ENCODE results near the gene ZSCAN32.

Gene ZSCAN32

GRCh38 chr16:3400446-3400778 is 392 bp downstream of the ZSCAN32 start:
- peaks cover 6 to 47% of the 10 kb centered on the region in 2 donors for H3K9me3 ChIP-seq (ENCODE audit: control insufficient read depth in 2 of 2, low read length in 2 of 2)
- H3K9ac ChIP-seq (ENCODE audit: low read length in 2 of 2): peak overlapping the region; percentile 90 to 96
- H3K27ac ChIP-seq (ENCODE audit: low read length): peak overlapping the region; percentile 73
- peaks cover 37 to 39% of the 10 kb centered on the region in 2 donors for H3K36me3 ChIP-seq (ENCODE audit: control insufficient read depth in 2 of 2, insufficient read depth in 2 of 2, low read length in 2 of 2)
- peak overlapping the region; percentile 74 to 92 for H3K4me3 ChIP-seq (ENCODE audit: low read length in 2 of 2)
- peaks cover 19% of the 10 kb centered on the region for H3K4me1 ChIP-seq (ENCODE audit: control insufficient read depth, insufficient read depth, low read length)
- H3K27me3 ChIP-seq (ENCODE audit: control insufficient read depth in 1 of 2, insufficient read depth in 2 of 2, low read length in 2 of 2): no peaks in the 10 kb centered on the region

- H3K27ac ChIP-seq (ENCODE audit: low read length): no peak overlapping the region
- no peak overlapping the region for H3K9ac ChIP-seq (ENCODE audit: low read length in 2 of 2)
- no peaks in the 10 kb centered on the region for H3K27me3 ChIP-seq (ENCODE audit: control insufficient read depth in 1 of 2, insufficient read depth in 2 of 2, low read length in 2 of 2)
- H3K4me3 ChIP-seq (ENCODE audit: low read length in 2 of 2): no peak overlapping the region
- no peaks in the 10 kb centered on the region for H3K4me1 ChIP-seq (ENCODE audit: control insufficient read depth, insufficient read depth, low read length)
- peaks cover 47 to 55% of the 10 kb centered on the region in 2 donors for H3K36me3 ChIP-seq (ENCODE audit: control insufficient read depth in 2 of 2, insufficient read depth in 2 of 2, low read length in 2 of 2)
- peaks cover 29 to 55% of the 10 kb centered on the region in 2 donors for H3K9me3 ChIP-seq (ENCODE audit: control insufficient read depth in 2 of 2, low read length in 2 of 2)
These were observed 11.0 kb downstream of the ZSCAN32 start for GRCh38 chr16:3389663-3390338.

- Histone ChIP-seq H3K9me3 (ENCODE audit: control insufficient read depth in 2 of 2, low read length in 2 of 2) (peaks cover 36 to 55% of the 10 kb centered on the region in 2 donors), H3K27ac (ENCODE audit: low read length) (no peak overlapping the region), H3K36me3 (ENCODE audit: control insufficient read depth in 2 of 2, insufficient read depth in 2 of 2, low read length in 2 of 2) (peaks cover 51 to 57% of the 10 kb centered on the region in 2 donors), H3K27me3 (ENCODE audit: control insufficient read depth in 1 of 2, insufficient read depth in 2 of 2, low read length in 2 of 2) (no peaks in the 10 kb centered on the region), H3K4me3 (ENCODE audit: low read length in 2 of 2) (no peak overlapping the region), H3K9ac (ENCODE audit: low read length in 2 of 2) (no peak overlapping the region), H3K4me1 (ENCODE audit: control insufficient read depth, insufficient read depth, low read length) (no peaks in the 10 kb centered on the region)
These were observed 12.5 kb downstream of the ZSCAN32 start for GRCh38 chr16:3388325-3388724.

GRCh38 chr16:3383045-3383448 is 17.8 kb downstream of the ZSCAN32 start:
- no peaks in the 10 kb centered on the region for H3K4me1 ChIP-seq (ENCODE audit: control insufficient read depth, insufficient read depth, low read length)
- H3K9me3 ChIP-seq (ENCODE audit: control insufficient read depth in 2 of 2, low read length in 2 of 2): peaks cover 58 to 74% of the 10 kb centered on the region in 2 donors
- H3K36me3 ChIP-seq (ENCODE audit: control insufficient read depth in 2 of 2, insufficient read depth in 2 of 2, low read length in 2 of 2): peaks cover 47 to 48% of the 10 kb centered on the region in 2 donors
- no peaks in the 10 kb centered on the region for H3K27me3 ChIP-seq (ENCODE audit: control insufficient read depth in 1 of 2, insufficient read depth in 2 of 2, low read length in 2 of 2)
- H3K4me3 ChIP-seq (ENCODE audit: low read length in 2 of 2): peak overlapping the region; percentile 22 to 33
- H3K9ac ChIP-seq (ENCODE audit: low read length in 2 of 2): no peak overlapping the region
- H3K27ac ChIP-seq (ENCODE audit: low read length): no peak overlapping the region

- Histone ChIP-seq H3K9me3 (ENCODE audit: control insufficient read depth in 2 of 2, low read length in 2 of 2) (peaks cover 50 to 89% of the 10 kb centered on the region in 2 donors), H3K27me3 (ENCODE audit: control insufficient read depth in 1 of 2, insufficient read depth in 2 of 2, low read length in 2 of 2) (no peaks in the 10 kb centered on the region), H3K4me3 (ENCODE audit: low read length in 2 of 2) (no peak overlapping the region), H3K9ac (ENCODE audit: low read length in 2 of 2) (no peak overlapping the region), H3K27ac (ENCODE audit: low read length) (no peak overlapping the region), H3K36me3 (ENCODE audit: control insufficient read depth in 2 of 2, insufficient read depth in 2 of 2, low read length in 2 of 2) (peaks cover 16 to 22% of the 10 kb centered on the region in 2 donors), H3K4me1 (ENCODE audit: control insufficient read depth, insufficient read depth, low read length) (no peaks in the 10 kb centered on the region)
These were observed 22.9 kb downstream of the ZSCAN32 start for GRCh38 chr16:3377917-3378316.

- H3K27me3 ChIP-seq (ENCODE audit: control insufficient read depth in 1 of 2, insufficient read depth in 2 of 2, low read length in 2 of 2): no peaks in the 10 kb centered on the region
- no peaks in the 10 kb centered on the region for H3K4me1 ChIP-seq (ENCODE audit: control insufficient read depth, insufficient read depth, low read length)
- H3K27ac ChIP-seq (ENCODE audit: low read length): no peak overlapping the region
- H3K9me3 ChIP-seq (ENCODE audit: control insufficient read depth in 2 of 2, low read length in 2 of 2): peaks cover 30 to 76% of the 10 kb centered on the region in 2 donors
- no peak overlapping the region for H3K4me3 ChIP-seq (ENCODE audit: low read length in 2 of 2)
- no peak overlapping the region for H3K9ac ChIP-seq (ENCODE audit: low read length in 2 of 2)
- peaks cover 7% of the 10 kb centered on the region in 2 donors for H3K36me3 ChIP-seq (ENCODE audit: control insufficient read depth in 2 of 2, insufficient read depth in 2 of 2, low read length in 2 of 2)
These were observed 25.1 kb downstream of the ZSCAN32 start for GRCh38 chr16:3375680-3376079.

DNA sequence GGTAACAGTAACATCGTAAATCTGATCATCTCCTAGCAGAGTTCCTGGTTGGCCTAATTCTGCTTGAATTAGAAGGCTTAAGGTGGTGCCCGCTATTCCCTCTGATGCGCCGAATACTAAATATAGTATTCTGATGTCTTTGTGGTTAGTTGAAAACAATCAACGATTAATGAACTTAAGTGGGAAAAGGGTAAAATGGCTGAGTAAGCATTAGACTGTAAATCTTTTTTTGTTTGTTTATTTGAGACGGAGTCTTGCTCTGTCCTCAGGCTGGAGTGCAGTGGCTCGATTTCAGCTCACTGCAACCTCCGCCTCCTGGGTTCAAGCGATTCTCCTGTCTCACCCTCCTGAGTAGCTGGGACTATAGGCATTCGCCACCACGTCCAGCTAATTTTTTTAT is 31.7 kb downstream of the ZSCAN32 start:
- Histone ChIP-seq H3K36me3 (ENCODE audit: control insufficient read depth in 2 of 2, insufficient read depth in 2 of 2, low read length in 2 of 2) (no peaks in the 10 kb centered on the region), H3K27ac (ENCODE audit: low read length) (no peak overlapping the region)

DNA sequence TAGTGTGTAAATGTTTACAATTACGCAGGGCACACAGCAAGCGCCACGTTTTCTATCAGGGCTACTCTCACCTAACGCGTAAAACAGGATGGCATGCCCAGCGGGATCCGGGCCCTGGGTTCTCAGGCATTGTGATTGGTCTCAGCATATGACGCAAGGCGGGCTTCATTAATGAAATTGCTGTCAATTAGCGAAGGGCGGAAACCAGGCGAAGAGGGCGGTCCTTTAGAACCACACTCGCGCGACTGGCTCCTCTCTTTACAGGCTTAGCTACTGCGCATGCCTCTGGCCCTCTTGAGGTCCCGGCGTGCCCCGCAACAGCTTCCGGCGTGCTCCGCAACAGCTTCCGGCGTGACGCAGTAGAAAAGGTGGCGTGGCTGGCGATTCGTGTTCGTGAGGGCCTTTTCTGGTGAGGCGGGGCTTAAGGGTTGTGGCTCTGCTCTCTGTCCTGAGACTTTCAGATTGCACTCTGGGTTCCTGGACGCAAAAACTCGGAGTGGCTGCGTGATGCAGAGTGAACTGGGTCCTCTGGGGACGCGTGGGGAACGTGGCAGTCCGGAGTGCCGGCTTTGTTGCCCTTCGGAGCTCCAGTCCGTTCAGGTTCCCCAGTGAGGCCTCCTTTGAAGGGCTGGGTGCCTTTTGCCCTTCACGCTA is 35.9 kb downstream of the ZSCAN32 start:
- peaks cover 8% of the 10 kb centered on the region for H3K4me1 ChIP-seq (ENCODE audit: control insufficient read depth, insufficient read depth, low read length)
- no peaks in the 10 kb centered on the region for H3K36me3 ChIP-seq (ENCODE audit: control insufficient read depth in 2 of 2, insufficient read depth in 2 of 2, low read length in 2 of 2)
- H3K9me3 ChIP-seq (ENCODE audit: control insufficient read depth in 2 of 2, low read length in 2 of 2): peaks cover 7 to 15% of the 10 kb centered on the region in 2 donors
- H3K27ac ChIP-seq (ENCODE audit: low read length): peak overlapping the region; percentile 91
- peak overlapping the region; percentile 77 to 87 for H3K9ac ChIP-seq (ENCODE audit: low read length in 2 of 2)
- H3K27me3 ChIP-seq (ENCODE audit: control insufficient read depth in 1 of 2, insufficient read depth in 2 of 2, low read length in 2 of 2): no peaks in the 10 kb centered on the region
- peak overlapping the region; percentile 74 to 86 for H3K4me3 ChIP-seq (ENCODE audit: low read length in 2 of 2)

More for the DNA sequence above, 31.7 kb downstream of the ZSCAN32 start:
- H3K9ac ChIP-seq (ENCODE audit: low read length in 2 of 2): no peak overlapping the region
- H3K9me3 ChIP-seq (ENCODE audit: control insufficient read depth in 2 of 2, low read length in 2 of 2): peaks cover 8 to 28% of the 10 kb centered on the region in 2 donors
- no peaks in the 10 kb centered on the region for H3K27me3 ChIP-seq (ENCODE audit: control insufficient read depth in 1 of 2, insufficient read depth in 2 of 2, low read length in 2 of 2)
- H3K4me1 ChIP-seq (ENCODE audit: control insufficient read depth, insufficient read depth, low read length): peaks cover 8% of the 10 kb centered on the region
- H3K4me3 ChIP-seq (ENCODE audit: low read length in 2 of 2): no peak overlapping the region

GRCh38 chr16:3363793-3364192 is 37.0 kb downstream of the ZSCAN32 start:
- Histone ChIP-seq H3K9ac (ENCODE audit: low read length in 2 of 2) (no peak overlapping the region), H3K27me3 (ENCODE audit: control insufficient read depth in 1 of 2, insufficient read depth in 2 of 2, low read length in 2 of 2) (no peaks in the 10 kb centered on the region), H3K9me3 (ENCODE audit: control insufficient read depth in 2 of 2, low read length in 2 of 2) (peaks cover 6 to 15% of the 10 kb centered on the region in 2 donors), H3K4me3 (ENCODE audit: low read length in 2 of 2) (no peak overlapping the region), H3K4me1 (ENCODE audit: control insufficient read depth, insufficient read depth, low read length) (peaks cover 8% of the 10 kb centered on the region), H3K27ac (ENCODE audit: low read length) (no peak overlapping the region), H3K36me3 (ENCODE audit: control insufficient read depth in 2 of 2, insufficient read depth in 2 of 2, low read length in 2 of 2) (no peaks in the 10 kb centered on the region)

GRCh38 chr16:3362931-3363330 is 37.9 kb downstream of the ZSCAN32 start:
- H3K4me3 ChIP-seq (ENCODE audit: low read length in 2 of 2): no peak overlapping the region
- peaks cover 8% of the 10 kb centered on the region for H3K4me1 ChIP-seq (ENCODE audit: control insufficient read depth, insufficient read depth, low read length)
- H3K9ac ChIP-seq (ENCODE audit: low read length in 2 of 2): no peak overlapping the region
- H3K36me3 ChIP-seq (ENCODE audit: control insufficient read depth in 2 of 2, insufficient read depth in 2 of 2, low read length in 2 of 2): no peaks in the 10 kb centered on the region
- H3K27ac ChIP-seq (ENCODE audit: low read length): no peak overlapping the region
- no peaks in the 10 kb centered on the region for H3K27me3 ChIP-seq (ENCODE audit: control insufficient read depth in 1 of 2, insufficient read depth in 2 of 2, low read length in 2 of 2)
- peaks cover 2 to 15% of the 10 kb centered on the region in 2 donors for H3K9me3 ChIP-seq (ENCODE audit: control insufficient read depth in 2 of 2, low read length in 2 of 2)

GRCh38 chr16:3358871-3359270 is 41.9 kb downstream of the ZSCAN32 start:
- Histone ChIP-seq H3K4me3 (ENCODE audit: low read length in 2 of 2) (no peak overlapping the region), H3K4me1 (ENCODE audit: control insufficient read depth, insufficient read depth, low read length) (no peaks in the 10 kb centered on the region), H3K9ac (ENCODE audit: low read length in 2 of 2) (no peak overlapping the region), H3K36me3 (ENCODE audit: control insufficient read depth in 2 of 2, insufficient read depth in 2 of 2, low read length in 2 of 2) (no peaks in the 10 kb centered on the region), H3K27ac (ENCODE audit: low read length) (no peak overlapping the region), H3K27me3 (ENCODE audit: control insufficient read depth in 1 of 2, insufficient read depth in 2 of 2, low read length in 2 of 2) (no peaks in the 10 kb centered on the region), H3K9me3 (ENCODE audit: control insufficient read depth in 2 of 2, low read length in 2 of 2) (peaks cover 0 to 2% of the 10 kb centered on the region in 2 donors)

All from stomach smooth muscle (tissue), 2 donors.